NK-92 treated with Interleukin-12 subunit alpha and Interleukin-12 subunit beta, amount 100 ng/mL, for 24 hours (cell line): Measurements from ENCODE around the gene PTBP2.

Experiments
- DNase-seq: peaks from one replicate; lab custom pipeline; 2025; lab: John Stamatoyannopoulos, UW

The PTBP2 gene

DNA sequence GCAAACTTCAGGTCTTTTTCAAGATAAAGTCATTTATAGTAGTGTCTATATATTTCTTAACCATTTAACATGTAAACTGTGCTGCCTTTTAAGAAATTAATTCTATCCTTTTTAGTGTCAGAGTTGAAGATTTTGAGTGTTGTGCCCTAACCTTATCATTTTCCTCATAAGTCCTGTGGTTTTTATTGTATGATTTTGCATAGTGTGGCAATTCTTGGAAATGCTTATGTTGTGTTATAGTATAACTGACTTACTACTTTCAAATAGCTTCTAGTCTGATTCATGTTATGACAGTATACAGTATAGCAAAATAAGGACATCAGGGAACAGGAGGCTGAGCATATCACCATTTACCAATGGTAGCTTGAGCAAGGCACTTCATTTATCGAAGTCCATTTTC is 99.1 kb downstream of the PTBP2 start:
- no peak for DNase-seq

DNA sequence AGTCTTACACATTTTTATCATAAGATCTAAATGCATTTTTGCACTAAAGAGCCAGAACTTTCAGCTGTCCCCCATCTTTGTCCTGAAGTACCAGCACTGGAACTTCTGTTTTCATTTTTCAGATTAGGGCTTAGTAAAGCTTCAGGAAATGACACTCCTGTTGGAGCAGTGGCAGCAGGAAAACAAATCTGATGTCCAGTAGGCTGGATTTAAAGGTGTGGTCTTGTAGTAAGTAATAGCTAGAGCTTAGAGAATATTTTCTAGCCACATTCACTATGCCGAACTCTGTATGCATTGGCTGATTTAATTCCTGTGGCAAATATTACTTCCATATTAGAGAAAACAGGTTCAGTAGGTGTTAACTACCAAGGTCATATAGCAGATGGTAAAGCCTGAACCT is 103.6 kb downstream of the PTBP2 start:
- no peak for DNase-seq

DNA sequence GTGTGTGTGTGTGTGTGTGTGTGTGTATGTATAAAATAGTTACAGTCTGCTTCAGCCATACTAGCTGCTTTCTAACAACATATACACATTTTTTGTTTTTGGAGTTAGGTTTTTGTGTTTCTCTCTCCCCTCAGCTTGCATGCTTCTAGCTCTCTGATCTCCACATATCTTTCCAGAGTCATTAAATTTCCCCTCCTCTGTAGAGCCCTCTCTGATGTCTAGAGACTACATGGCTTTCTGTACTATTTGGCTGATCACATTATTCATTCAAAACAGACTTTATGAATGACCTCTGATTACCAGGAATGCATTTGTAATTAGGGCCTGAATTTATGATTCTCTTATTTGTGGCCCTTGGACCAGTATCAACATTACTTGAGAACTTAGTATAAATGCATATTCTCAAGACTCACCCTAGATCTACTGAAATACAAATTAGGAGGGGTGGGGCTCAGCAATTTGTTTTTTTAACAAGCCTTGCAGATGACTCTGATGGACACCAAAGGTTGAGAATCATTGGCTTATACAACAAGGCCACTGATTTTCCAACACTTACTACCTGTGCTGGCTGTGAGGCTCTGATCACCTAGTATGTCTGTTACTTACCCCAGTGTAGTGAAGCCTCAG is 104.5 kb downstream of the PTBP2 start:
- no peak for DNase-seq

DNA sequence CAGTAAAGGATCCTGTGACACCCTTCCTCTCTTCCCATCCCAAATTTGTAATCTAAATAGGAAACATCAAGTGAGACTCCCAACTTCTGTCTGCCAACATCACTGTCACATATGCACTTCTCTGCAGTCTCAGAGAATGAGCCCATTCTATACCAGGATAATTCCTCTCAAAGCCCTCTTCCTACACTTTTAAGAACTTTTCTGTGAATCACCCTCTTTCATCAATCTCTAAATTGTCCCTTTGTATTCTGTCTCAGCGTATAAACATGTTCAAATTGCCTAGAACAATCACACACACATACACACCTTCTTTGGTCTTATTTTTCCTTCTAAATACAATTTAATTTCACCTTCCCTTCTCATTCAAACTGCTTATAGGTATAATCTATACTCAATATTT is 111.8 kb downstream of the PTBP2 start:
- DNase-seq = no peak

DNA sequence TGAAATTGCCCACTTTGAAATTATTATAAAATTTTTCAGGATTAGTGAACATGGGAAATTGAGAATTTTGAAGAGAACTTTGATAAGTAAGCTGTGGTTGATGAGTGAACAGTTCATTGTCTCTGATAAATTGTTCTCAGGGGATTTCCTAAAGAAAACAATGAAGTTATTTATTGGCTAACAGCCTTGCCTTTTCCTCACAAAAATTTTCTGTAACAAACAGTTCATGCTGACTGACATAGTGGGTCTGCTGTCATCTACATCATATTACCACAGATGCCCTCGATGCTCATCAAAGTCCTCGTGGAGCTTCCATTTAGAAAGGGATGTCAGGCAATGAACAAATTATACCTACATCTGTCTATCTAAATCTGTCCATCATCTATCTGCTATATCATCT is 113.4 kb downstream of the PTBP2 start:
- DNase-seq = no peak

DNA sequence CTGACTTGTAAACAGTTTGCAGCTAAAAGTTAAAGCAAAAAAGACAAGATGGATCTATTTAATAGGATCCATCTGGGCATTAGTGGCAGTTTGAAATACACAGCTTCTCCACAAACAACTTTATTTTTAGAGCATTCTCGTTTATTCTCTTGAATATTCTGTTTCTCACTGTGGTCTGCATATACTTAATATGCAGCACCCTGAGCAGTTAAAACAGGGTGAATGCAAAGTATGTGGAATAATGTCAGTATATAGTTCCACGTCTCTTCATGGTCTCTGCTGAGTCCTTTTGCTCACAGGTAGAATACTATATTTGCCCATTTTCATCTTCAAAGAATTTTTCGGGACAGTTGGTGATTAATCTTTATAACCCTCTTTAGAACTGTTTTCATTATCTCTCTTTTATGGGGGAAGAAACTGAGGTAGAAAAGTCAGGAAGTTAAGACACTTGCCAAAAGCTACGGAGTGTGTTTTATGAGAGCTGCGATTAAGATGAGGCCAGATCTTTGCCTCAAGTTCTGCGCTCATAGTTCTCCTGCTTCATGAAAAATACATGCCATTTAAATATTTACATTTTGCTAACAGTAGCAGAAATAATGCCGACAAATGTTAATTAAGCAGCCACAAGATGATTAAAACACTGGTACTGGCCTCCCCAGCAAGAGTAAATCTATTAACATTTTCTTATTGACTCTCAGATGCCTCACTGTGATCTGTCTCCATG is 115.6 kb downstream of the PTBP2 start:
- no peak for DNase-seq

DNA sequence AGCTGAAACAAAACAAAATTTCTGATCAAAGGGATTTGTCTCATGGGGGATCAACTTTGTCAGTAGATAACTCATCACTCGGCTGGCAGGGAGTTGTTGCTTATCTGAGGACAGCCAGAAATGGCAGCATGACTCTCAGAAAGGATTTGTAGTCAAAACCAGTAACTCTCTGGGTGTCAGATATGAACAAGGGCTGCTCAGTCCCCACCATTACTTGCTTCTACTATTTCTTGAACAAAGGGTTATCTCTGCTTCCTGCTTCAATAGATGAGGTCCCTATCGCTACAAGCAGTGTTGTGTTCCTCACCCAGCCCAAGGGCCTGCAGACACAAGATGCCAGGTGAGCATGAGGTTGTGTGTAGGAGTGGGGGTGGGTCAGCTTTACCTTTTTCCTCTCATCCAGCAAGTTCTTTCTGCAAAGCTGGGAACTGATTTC is 116.2 kb downstream of the PTBP2 start:
- DNase-seq = no peak

DNA sequence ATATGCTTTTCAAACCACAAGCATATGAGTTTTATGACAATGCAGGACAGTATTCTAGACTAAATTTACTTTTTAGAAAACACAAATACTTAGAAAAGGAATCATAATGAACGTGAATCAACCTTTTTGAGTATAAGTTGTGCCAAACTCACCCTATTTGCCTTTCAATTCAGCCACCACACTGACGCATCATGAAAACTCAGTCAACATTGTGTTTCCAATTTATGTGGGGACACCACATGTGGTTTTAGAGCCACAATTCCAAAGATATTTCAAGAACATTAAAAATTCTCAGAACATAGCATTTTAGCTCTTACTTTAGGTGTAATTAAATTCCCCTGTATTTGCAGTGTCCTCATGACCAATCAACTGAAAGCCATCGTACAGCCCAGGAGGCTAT is 118.8 kb downstream of the PTBP2 start:
- DNase-seq = no peak

DNA sequence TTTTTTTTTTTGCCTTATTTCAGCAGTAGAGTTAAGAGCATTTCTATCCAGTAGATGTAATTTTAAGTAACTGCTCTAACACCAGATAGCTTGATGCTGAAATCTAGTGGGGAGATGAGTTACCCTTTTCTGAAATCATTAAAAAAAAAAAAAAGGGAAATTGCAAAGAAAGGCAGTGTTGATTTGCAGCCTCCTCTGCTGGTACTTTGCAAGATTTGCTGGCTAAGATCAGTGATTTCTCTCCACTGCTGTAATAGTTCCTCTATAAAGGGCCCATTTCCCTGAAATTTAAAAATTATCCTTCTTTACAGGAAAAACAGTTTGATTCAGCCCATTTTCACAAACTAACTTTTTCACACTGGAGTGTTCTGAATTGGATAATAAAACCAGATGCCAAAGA is 120.6 kb downstream of the PTBP2 start:
- DNase-seq = no peak

DNA sequence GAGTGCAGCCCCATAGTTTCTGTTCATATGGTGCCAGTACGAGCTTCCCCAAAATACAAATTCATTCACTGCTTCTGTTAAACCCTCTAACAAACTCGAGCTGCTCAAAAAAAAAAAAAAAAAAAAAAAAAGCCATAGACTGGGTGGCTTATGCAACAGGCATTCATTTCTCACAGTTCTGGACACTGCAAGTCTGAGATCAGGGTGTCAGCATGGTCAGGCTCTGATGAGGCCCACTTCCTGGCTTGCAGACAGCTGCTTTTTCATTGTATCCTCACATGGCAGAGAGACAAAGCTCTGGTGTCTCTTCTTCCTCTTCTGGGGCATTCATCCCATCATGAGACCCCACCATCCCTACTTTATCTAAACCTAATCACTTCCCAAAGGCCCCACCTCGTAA is 121.6 kb downstream of the PTBP2 start:
- no peak for DNase-seq

DNA sequence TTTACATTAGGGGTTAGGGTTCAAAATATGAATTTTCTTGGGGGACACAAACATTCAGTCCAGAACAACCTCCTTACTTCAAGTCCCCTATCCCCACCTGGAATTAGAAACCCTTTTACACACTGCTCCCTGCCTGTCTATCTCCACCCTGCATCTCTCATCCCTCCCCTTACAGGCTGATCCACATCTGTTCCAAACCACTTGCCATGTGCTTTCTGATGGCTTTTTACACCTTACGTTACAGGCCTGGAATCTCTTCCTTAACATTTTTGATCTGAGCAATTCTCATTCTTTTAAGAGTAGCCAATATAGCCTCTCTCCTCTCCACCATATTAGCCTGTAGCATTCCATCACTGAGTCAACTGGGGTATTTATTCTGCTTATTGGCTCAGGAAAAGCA is 122.0 kb downstream of the PTBP2 start:
- DNase-seq = no peak

DNA sequence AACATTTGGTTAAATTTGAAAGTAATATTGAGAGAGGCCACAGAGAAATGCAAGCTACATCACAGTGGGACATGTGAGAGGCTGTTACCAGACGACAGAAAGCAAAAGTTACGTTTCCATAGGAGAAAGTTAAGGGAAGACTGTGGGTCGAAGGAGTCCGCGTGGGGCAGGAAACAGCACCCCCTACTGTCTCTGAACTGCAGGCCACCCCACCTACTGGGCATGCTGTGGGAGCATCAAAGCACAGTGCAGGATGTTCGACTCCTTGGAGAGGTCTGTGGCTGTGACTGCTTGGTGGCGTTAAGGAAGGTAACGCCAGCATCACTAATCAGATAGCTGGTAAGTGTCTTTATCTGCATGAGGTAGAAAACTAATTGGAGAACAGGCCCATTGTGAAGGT is 123.9 kb downstream of the PTBP2 start:
- DNase-seq = no peak

DNA sequence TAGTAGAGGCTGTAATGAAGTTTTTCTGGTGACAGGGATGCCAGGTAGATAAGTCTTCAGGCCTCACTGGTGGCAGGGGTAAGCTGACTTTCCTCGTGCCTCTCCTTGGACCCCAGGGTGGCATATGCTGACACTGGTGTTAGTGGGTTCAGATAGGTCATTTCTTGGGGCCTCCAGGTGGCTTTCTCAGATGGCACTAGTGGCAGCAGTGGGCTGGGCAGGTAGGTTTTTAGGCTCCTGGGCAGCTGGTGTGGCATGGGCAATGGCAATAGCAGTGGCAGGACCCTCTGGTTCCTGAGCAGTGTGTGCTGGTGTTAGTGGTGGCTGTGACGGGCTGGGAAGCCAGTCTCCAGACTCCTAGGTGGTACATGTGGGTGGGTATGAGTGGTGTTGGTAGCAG is 140.3 kb downstream of the PTBP2 start:
- DNase-seq = no peak

DNA sequence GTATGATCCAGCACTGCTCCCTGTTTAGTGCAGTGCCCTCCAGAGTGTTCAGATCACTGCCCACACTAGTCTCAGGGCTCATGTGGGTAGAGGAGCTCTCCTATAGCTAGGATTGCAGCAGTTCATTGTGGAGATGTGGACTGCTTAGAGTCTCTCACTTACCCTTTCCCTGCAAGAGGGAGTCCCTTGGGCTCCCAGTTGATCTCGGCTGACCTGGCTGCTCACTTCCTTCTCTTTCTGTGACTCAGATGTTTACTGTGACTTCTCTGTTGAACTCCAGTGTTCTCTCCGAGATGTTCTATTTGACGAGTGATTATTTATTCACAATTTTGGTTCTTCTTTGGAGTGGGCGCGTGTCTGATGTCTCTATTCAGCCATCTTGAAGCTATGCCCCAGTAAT is 141.9 kb downstream of the PTBP2 start:
- no peak for DNase-seq
